DMS153 (cell line): Measurements from ENCODE around the gene ARGLU1.

Experiments
- DNase-seq: peaks from one replicate; lab custom pipeline; 2025; lab: John Stamatoyannopoulos, UW

The ARGLU1 gene

DNA sequence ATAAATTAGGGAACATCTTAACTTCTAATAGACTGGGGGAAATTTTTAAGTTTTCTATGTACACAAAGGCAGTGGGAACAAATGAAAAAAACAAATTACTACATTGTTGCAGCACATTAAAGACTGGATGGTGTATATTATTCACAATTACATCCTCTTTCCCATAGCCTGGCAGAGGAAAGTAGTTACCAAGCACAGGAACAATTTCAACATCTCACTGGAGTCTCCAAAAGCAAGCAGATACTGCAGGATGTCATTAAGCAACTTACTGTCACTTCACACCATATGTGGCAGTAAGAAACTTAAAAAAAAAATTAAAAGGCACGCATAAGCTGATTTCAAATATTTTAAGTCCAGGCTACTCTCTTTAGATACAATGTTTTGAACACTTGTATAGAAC lies 26.1 kb downstream of the ARGLU1 start:
- no peak for DNase-seq

DNA sequence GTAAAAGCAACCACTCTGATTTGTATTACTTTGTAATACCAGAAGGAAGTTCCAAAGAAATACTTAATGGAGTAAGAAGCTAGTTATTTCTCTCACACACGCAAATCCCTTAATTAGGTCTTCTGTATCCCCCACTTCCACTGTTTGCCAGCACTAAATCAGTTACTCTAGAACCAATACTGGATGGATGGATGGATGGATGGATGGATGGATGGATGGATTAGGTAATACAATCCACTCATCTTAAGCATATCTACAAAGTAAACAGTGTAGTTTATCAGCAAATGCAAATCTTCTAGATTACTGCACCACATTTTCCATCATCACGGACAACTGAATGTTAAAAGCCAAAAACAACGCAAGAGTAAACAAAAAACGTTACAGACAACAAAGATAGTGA lies 27.3 kb downstream of the ARGLU1 start:
- no peak for DNase-seq

DNA sequence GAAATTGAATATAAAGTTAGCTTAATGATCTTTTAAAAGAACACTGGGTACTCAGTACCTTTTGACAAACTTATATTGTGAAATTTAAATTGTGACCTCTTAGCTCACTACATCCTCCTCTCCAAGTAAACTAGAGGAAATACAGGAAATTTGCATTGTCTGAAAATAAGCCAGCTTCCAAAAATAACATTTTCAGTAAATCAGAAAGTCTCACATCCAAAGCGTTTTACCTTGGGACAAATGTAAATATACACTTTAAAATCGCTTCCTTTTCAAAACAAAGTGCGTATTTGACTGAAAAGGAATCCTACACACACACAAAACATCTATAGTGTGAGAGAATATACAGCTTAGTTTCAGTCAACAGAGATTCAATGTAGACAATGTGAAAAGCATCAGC lies 30.4 kb downstream of the ARGLU1 start:
- no peak for DNase-seq

DNA sequence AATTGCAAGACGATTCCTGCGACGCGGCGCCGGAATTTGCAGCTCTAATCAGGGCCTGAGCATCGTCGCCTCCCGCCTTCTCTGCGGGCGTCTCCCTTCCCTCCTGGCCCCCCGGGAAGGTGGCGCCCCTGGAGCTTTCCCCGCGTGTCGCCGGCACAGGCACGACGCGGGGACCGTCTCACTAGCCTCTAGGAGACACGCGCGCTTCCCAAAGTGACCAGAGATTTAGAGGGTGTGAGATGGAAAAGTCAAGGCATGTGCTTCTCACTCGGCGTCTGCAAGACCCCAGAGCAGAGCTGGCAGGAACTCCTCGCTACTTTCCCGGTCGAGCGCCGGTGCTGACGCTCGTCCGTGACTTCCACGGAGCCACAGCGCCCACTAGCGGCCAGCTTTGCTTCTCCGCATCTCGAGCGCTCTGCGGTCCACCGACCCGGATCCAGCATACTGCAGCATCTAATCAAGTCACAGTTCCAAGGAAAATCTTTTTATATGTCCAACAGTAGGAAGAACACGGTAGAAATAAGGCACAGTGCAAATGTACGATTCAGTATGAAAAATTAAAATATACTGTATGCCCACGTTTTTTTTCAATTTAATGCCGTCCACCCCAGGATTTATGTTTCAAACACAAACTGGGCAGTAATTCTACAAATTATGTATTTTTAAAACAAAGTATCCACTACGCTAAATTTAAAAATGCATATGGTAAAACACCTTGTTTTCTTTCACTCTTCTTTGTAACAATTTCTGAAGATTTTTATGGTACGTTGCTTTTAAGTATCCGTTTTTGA lies 31.5 kb downstream of the ARGLU1 start:
- DNase-seq = peak; percentile 71

DNA sequence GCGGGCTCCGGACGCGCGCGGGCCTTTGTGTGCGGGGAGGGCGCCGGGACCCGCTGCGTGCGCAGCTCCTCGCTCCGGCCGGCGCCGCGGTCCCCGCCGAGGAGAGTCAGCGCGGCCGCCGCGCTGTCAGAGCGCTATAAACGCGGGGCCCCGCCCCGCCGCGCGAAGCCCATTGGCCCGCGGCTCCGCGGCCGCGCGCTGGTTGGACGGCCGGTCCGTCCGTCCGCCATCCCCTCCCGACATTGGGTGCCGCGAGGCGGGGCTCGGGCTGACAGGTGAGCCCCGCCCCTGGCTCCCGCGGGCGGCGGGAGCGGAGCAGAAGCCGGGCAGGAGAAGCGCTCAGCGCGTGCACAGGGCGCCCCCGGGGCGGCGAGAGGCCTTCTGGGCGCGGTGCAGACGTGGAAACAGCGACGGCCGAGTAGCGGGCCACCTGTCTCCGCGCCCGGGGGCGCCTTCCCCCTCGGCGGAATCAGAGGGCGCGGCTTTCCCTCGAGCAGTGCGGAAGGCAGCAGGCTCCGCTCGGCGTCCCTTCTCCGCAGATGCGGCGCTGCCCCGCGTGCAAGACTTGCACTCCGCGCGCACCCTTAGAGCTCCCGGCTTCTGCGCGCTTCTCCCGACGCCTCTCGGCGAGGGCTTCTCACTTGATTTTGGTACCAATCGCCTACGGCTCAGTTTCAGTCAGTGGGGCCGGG lies 32.2 kb downstream of the ARGLU1 start, which contains the start of gene EFNB2:
TSS of gene EFNB2 (minus strand) at position 111 of the 692 bp plus-strand sequence. CDS start 698 bp downstream, outside the sequence.
- DNase-seq = peak; percentile 91

DNA sequence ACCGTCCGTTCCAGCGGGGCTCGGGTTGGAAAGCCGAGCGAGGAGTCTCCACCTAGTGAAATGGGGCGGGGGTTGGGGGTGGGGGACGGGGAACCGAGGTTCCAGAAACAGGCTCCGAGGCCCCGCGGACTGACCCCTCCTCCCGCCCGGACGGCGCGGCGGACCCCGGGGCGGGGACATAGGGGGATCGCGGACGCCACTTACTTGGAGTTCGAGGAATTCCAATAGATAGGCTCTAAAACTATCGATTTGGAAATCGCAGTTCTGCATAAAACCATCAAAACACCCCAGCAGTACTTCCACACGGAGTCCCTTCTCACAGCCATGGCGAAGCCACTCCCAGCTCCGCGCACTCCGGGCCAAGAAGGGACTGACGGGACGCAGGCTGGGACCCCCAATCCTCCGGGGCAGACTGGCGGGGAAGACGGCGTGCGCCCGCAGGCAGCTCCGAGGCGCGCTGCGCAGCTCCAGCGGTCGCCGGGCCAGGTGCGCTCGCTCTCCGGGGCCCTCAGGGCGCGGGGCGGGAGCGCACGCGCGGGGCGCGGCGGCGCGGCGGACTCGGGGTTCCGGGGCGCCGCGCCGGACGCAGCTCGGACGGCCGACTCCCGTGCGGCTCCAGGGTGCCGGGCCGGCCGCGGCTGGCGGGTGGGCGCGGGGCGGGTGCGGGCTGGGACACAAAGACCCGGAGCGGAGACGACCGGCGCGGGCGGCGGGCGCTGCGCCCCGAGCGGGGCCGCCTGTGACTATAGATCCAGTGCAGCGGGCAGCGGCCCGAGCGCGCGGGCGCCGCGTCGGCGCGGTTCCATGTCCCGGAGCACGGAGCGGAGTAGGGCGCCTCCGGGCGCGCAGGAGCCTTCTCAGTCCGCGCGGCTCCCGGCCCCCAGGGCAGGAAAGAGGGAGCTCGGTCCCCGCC lies 33.0 kb downstream of the ARGLU1 start:
- no peak for DNase-seq

DNA sequence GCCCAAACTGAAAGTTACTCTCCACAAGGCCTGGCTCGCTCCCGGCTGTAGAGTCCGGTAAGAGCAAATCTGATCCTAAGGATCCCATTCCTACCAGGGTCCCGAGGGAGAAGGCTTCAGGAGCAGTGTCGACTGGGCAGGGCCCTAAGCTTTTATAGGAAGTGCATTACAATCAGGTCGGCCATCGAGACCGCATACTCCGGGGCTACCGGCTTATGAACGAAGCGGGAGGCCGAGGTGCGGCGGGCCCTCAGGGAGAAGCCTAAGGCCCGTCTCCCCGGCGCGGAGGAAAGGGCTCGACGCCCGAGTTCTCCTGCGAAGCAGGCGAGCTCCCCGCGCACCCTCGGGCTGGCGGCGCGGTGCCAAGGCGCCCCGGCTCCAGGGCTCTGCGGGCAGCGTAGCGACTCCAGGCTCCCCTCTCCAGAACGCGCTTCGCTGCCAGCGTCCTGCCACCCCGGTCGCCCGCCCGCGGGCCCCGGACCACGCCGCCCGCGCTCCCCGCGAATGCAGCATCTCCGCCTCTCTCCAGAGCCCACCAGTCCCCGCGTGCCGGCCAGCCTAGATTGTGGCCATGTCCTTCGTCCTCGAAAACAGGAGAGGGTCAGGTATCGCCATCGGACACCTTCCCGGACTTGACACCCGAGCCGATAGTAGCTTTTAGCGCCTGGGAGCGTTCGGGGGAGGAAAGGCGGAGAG lies 33.8 kb downstream of the ARGLU1 start:
- DNase-seq = peak; percentile 55

DNA sequence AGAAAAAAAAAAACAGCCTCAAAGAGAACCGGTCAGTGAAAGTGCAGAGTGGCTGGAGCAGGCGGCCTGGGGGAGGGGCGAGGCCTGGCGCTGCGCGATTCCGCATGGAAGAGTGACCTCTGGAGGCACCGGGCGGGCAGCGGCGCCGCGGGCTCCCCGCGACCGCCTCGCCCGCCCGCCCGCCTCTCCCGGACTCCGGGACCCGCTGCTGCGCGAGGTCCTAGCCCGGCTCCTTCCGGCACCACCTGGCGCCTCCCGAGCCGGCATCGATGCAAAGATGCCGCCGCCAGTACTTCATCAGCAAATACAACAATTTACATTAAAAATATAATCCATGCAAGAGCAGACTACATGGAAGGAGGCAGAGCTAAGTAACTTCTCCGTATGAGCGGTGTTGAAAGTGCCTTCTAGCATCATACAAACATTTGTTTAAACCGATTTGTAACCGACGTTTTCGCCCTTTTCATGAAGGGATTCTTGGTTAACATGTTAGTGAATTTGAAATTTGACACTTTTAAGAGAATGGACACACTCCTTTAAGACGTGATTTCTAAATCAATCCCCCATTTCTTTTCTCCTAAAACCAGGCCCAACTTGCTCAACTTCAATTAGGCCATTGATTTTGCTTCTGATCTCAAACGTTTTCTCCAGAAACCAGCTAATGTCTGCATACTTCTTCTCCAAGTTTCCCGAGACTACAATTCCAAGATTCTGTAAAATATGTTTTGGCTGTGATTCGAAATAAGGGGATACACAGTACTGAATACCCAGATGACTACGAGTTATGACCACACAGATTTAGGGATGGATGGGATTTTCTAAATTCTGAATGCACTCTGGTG lies 34.6 kb downstream of the ARGLU1 start:
- DNase-seq = peak; percentile 57

DNA sequence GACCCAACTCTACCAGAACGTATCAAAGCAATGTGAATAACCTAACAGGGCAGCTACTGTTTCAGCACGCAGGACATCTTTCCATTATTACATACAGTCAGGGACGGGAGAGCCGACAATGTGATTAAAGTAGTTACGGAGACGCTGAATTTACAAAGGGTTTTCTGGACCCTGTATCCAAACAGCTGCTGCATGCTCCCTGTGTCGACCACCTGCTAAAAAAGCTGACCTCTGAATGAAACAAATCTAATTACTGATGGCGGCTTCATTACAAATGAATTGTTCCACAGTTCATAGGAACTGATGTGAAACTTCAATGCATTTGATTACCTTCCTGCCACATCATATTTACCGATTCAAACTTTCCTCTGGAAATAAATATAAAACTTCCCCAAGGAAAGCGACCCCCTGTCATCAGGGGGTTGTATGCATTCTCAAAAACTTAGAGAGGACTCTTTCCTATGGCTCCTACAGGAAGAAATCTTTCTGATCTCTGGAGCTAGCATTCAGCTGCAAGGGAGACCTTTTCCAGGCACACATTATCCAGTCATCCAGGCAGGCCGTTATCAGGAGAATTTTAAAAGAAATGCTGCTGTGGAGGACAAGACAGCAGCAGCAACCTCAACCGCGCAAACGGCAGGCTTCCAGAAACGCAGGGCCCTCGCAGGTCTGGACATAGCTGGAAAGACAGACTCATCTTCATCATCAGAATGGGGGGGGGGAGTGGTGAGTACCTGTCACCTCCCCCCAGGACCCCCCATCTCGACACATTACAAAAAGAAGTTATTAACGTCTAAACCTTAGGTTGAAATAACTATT lies 35.6 kb downstream of the ARGLU1 start:
- no peak for DNase-seq

DNA sequence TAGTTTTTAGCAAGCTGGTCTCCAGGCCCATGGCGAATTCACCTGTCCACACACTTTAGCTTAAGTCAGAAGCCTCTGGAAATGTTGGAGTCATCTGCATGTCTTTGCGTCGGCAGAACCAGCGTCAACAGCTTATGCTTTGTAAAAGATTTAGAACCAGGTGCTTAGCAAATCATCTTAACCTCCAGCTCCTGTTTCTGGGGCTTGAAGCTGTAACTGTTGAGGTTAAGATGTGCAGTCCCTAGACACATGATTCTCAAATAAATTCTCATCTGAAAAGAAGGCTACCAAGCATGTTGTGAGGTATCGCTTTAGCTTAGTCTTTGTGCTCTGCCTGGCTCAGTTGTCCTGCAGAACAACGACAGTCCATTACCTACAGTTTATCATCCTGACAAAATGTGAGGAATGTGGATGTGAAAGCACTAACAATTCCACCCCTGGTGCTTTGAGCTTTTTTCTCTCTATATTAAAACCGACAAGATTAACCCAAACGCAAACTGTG lies 36.9 kb downstream of the ARGLU1 start:
- no peak for DNase-seq

DNA sequence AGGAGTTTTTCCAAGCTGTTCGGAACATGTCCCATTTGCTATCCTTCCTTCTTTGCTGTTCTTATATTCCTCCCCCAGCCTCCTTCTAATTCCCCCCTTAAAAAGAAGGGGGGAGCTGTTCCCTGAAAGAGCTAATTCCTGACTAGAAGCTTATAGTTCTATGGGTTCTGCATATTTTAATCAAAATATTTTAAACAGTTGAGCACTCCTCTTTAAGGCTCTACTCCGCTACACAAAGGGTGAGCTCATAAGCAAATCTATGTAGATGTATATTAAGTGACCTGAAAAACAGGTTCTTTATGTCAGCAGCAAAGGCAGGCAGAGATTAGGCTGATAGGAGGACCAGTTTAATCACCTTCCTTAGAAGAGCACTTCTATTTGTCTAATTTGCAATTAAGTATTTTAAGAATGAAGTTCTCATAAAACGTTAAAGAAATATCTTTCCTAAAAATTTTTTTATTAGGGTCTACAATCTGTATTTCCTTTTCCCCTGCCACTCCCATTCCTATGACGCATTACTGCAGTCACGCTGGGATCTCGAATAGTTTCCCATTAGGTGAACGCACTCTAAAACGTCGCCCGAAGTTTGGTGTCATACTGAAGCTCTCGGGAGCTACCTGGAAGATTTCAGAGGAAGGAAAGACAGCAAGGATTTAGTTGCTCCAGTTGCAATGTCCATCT lies 37.6 kb downstream of the ARGLU1 start:
- no peak for DNase-seq

DNA sequence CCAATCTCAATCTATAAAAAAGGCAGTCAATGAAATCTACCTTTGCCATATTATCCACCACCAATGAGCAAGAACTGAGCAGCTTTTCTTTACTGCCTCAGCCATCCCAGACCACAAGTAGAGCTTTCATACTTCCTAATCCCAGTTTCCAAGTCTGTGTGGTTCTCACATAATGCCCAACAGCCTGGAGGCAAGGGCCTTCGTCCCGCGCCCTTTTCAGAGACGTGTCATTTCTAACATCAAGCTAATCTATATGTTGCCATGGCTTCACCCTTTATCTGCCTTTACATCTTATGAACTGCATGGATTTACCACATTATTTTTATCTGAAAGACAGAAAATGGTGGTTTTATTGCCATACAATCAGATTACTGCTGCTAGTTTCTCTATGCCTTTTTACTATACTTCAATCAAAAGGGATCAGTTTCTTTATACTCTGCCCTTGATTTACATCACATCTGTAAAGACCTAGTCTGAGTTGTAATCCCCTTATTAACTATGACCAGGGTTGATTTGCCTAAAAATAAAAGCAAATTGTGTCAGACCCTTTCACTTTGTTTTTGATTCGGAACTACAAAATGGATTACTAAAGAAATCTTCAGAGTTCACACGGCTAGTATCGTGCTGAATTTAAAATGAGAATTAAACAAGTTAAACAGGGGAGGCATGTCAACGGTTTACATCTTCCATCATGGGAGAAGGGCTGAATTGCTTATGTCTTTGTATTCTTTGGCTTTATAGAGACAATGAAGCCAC lies 38.3 kb downstream of the ARGLU1 start:
- DNase-seq = no peak

DNA sequence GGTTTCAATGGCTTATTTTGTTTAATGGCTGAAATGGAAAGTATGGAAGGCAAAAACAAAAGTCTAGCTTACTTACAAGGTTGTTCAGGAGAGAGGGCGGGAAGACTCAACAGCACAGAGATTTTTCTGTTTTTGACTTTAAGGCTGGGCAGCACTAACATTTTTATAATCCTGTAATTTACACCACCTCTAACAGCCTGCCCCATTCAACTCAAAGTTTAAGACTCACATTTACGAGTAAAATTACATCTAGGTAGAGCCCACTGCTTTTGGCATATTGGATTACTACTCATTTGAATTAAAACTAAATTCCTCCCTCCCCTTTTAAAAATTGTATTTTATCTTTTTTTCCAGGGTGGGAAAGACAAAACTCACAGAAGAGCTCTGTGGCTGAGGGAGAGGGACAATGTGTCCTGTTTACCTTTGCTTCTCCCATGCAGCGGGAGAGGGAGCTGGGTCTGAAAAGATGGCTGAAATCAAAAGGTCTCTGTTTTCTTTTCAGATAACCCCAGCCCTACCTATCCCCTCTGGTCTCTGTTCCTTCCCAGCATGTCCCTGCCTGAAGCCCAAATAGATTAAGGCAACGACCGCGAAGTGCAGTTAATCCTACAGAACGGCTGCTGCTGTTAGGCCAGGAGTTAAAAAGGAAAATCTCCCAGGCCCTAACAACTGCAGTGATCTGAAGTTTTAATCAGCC lies 39.1 kb downstream of the ARGLU1 start:
- DNase-seq = no peak

DNA sequence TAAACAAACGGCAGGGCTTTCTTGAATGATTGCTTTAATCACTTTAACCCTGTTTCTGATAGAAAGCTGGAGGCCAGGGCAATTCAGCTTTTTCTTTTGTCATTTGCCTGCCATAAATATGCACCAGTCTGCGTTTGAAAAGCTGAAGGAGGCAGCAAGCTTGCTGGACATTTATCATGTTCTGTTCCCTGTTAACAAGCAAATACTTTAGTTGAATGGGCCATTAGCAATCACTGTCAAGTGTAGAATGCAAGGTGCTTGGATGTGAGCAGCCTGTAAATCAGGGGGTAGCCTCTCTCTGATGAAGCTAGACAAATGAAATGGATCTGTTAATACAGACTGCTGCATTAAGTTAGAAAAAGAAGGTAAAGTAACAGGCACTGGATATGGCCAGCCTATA lies 40.1 kb downstream of the ARGLU1 start:
- DNase-seq = peak; percentile 63

DNA sequence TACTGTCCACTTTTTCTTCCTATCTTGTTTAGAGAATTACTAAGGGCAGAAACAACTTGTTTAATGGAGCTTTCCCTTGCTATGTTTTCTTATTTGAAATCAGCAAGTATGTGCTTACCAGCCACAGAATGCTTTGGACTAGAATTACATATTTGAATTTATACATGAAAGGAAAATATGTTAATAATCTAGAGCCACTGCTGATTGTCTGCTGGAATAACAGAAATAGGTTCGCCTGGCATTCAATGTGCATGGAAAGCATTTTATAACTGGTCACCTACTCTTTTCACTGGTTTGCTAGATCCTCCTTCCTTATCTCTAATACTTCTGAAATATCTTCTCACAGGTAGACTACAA lies 40.5 kb downstream of the ARGLU1 start:
- no peak for DNase-seq

DNA sequence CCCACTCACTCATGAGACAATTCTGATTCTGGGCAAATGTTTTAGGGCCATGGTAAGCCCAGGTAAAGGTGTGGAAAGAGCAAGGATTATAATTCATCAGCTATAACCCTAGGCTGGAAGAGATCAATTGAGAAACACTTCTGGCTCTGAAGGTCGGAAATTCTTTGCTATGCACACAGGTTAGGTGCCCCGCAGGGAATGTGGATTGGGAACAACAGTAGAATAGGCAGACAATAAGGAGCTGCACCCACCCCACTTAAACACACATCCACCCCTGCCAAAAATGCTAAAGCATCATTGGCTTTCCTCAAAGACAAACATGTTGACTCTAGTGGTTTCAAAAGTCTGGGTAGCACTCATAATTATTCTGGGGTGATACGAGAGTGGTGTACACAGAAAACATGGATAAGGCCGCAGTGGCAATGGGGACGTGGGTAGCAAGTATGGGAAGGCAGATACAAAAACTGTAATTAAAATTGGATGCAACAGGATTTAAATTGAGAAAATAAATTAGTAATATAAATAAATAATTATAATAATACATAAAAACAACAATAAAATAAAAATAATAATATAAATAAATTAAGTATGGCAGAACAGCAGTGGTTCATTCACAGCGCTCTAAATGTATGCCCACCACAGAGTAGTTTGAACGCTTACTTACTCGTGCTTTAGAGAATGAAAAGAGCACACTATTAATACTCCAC lies 41.0 kb downstream of the ARGLU1 start:
- DNase-seq = no peak

DNA sequence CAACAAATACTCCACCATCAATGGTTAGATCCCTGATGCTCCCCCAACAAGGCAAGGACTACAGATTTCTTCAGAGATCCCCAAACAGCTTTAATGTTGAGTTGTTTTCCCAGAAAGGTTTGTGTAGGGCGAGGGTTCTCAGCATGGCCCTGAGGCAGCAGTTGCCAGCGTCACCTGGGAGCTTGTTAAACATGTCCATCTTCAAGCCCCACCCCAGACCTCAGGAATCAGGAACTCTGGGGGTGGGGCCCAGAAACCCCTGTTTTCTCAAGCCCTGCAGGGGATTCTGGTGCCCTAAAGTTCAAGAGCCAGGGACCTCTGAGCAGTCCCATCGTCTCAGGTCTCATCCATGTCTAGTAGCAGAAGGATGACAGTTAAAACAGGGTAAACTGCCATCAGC lies 42.1 kb downstream of the ARGLU1 start:
- no peak for DNase-seq
